Measurements from ENCODE around the gene KDM5A.

KDM5A gene

GRCh38 chr12:272942-273341, 116.2 kb downstream of the KDM5A start:
- no peak for DNase-seq (ENCODE audit: low read depth)

DNA sequence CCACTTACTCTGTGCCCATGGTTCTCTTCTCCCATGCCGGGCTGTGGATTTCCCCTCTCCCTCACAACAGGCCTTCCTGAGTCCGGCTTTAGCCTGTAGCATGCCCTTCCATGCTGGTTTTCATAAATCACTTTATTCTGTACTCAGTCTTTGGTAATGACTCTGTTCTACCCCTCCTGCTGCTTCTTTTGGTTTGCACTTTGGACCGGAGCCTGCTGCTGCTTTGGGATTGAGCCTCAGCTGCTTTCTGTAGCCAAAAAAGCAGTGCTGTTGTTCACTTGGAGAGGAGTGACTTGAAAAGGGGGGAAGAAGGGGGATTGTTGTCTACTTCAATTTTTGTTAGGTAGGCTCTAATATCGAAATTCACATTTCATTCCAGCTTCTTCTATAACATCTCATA, 118.0 kb downstream of the KDM5A start:
- no peak for DNase-seq (ENCODE audit: low read depth)

DNA sequence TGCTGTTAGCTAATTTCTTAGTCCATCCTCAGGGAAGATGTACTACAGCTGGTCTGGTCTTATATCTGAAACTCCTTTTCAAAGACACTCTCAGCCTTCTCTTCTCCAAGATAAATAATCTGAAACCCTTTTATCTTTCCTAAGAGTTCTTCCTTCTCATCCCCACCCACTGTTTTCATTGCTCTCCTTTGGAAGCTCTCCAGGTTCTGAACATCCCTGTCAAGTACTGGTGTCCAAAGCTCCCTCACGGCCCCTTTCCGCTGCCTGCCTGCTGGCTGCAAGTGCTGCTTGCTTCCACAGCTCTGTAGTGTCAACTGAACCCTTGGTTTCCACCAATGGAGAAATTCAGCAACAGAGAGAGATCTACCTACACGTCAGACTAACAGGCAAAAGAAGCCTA, 119.9 kb downstream of the KDM5A start:
- DNase-seq (ENCODE audit: low read depth) = no peak

- no peak for DNase-seq (ENCODE audit: low read depth)
These were observed 120.7 kb downstream of the KDM5A start for GRCh38 chr12:268483-268840.

DNA sequence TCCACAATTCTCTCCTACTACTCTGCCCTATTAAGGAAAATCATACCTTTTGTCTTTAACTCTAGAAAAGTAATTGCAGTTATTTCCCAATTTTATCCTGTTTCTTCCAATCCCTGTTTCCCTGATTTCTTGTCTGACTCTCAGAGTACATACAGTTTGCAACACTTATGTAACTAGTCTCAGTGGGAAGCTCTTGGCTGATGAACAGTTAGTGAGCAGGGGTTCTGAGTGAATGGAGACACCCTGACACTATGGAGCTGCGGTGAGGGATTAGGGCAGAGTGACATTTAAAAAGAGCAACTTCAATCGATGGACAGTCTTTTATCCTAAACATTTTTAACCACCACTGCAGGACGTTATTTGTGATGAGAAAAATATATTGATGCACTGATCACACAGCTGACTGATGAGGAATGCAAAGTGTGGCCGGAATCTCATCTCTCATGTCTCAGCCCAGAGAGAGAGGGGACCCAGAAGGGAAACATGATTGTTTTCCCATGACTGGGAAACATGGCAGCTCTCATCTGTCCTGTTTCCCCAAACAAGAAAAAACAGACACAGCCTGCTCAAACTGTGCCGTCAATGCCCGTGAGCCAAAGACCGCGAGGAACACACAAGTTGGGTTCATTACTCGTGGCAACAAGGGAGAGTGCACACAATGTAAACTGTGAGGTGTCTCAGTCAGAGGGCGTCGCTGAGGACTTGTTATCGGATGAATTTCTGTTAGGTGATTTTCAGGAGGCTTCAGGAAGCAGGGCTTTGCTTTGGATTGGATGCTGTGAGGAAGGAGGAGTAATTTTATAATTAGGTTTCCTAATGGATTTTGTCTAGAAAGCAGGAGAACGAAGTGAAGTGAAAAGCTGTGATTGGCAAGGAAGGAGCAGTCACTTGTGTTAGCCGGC, 121.3 kb downstream of the KDM5A start:
- no peak for DNase-seq (ENCODE audit: low read depth)

DNA sequence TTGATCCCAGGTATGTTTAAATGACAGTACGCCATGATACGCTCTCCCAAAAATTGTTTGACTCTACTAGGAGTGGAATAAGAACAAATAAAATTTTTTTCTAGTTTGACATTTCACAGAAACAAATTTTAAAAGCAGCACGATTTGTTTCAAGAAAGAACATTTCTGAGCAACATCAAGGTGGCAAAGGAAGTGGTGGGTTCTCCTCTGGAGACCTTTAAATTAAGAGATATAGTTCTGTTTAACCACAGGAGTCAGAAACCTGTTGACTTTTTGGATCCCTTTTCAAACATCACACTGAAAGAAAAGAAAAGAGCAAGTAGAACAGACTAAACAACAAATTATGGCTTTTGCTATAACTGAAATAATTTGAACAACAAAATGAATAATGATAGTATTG, 124.0 kb downstream of the KDM5A start:
- no peak for DNase-seq (ENCODE audit: low read depth)

- no peak for DNase-seq (ENCODE audit: low read depth)
These were observed 124.9 kb downstream of the KDM5A start for GRCh38 chr12:264269-264668.

DNA sequence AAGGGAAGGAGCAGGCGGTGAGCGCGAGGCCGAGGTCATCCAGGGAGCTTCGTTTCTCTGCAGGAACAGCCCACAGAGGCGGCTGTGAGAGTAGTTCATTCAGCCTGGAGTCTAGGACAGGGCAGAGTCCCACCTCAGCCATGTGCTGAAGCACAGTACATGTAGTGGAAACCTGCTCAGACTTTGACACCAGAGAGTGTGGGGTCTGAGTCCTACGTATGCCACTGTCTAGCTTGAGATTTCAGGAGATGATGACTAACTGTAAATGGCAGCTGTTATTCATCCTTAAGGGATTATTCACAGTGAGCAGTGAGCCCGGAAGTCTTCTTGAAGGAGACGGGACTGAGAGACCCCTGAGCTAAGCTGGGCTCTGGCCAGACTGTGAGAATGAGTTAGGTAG, 125.5 kb downstream of the KDM5A start:
- no peak for DNase-seq (ENCODE audit: low read depth)

DNA sequence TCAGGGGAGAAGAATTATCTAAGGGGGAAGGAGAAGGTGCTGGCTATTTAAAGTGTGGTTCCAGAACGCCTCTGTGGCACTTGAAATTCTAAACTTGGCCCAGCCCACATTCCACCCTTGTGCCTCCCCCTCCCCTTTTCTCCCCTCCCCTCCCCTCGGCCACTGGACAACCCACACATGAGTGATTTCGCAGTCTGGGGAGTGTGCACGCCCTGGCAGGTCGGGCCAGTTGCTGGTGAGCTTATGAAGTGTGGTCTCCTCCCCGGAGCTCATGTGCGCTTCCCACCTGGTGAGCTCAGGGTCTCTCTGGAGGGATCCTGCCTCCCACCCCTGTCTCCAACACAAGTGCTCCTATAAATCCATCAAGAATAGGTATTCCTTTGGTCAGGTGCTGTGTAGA, 126.3 kb downstream of the KDM5A start, which contains the start of gene SLC6A13:
Gene SLC6A13 (minus strand): TSS at position 20 of the 400 bp plus-strand sequence. CDS start 2,784 bp downstream, outside the sequence.
- DNase-seq (ENCODE audit: low read depth) = no peak

- no peak for DNase-seq (ENCODE audit: low read depth)
These were observed 127.0 kb downstream of the KDM5A start for GRCh38 chr12:262113-262512.

DNA sequence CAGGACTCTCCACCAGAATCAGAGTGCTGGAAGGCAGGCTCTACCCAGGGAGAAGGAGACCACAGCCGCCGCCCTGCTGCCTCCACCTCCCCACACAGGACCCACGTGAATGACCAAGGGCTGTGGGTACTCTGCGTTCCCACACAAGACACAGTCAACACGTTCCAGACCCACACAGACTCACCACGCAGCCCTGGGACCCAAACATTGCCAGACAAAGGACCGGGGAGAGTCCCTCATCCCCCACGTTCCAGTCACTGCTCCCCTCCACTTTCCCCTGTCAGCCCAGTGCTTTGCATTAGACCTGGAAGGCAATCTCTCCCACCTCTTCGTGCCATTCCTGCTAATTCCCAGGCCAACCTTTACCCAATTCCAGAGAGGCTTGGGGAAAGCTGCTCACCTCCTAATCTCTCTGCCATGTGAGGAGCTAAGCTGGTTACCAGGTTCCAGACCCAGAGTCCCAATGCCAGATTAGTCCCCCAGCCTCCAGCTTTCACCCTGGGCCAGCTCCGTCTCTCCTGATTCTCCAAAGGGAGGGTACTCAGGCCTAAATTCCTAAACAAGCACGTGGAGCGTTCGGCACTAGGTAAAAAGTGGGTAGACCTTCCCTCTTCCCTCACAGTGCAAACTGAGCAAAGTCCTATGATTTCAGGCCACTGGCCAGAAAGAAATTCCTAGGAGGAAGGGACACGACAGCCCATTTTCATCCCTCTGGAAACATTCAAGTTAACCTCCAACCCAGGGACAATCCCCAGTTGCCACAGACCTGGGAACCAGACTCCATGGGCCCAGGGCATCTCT, 131.4 kb downstream of the KDM5A start:
- DNase-seq (ENCODE audit: low read depth) = no peak

DNA sequence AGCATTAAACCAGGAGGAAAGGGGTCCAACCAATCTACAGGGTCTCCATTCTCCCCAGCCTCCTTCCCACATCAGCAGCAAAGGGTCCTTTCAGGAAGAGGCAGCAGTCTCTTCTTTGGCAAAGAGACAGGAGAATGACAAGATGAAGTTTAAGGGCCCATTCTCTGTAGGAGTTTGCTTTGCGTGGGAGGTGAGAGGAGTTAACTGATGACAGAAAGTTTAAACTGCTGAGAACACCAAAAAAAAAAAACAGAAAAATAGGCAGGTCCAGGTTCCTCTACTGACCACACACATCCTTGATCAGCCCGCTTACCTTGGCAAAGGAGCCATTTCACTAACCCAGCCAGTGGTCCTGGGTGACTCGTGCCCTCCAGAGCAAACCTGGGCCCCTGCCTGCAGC, 132.2 kb downstream of the KDM5A start:
- DNase-seq (ENCODE audit: low read depth) = no peak

DNA sequence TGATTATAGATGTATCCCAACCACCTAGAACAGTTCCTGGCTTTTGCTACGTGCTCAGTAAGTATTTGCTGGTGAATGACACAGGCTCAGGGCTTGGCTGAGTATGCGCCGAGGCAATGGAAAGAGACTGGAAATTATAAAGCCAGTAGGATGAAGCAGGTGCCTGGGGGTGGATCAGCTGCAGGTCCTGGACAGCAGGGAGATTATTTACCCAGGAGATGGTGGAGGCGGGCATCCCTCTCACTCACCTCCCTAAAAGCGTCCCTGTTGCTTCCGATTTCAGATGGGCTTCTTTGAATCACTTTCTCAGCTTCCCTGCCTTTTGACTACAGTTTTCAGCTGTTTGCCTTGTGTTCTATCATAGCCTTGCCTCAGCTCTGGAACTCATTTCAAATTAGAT, 132.9 kb downstream of the KDM5A start:
- no peak for DNase-seq (ENCODE audit: low read depth)

DNA sequence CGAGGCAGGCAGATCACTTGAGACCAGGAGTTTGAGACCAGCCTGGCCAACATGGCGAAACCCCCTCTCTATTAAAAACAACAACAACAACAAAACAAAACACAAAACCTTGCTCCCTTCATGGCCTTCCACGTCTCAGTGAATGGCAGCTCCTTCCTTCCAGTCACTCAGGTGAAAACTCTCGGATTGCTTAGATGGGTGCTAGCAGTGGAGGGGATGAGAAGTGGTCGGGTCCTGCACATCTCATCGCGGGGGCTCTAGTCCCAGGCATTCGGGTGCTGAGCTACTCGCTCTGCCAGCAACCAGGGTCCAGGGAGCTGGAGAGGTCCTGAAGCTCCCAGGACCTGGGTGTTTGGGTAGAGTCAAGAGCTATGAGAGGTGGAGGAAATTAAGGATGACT, 134.2 kb downstream of the KDM5A start:
- DNase-seq (ENCODE audit: low read depth) = no peak

GRCh38 chr12:254039-254438, 135.1 kb downstream of the KDM5A start:
- DNase-seq (ENCODE audit: low read depth) = no peak

DNA sequence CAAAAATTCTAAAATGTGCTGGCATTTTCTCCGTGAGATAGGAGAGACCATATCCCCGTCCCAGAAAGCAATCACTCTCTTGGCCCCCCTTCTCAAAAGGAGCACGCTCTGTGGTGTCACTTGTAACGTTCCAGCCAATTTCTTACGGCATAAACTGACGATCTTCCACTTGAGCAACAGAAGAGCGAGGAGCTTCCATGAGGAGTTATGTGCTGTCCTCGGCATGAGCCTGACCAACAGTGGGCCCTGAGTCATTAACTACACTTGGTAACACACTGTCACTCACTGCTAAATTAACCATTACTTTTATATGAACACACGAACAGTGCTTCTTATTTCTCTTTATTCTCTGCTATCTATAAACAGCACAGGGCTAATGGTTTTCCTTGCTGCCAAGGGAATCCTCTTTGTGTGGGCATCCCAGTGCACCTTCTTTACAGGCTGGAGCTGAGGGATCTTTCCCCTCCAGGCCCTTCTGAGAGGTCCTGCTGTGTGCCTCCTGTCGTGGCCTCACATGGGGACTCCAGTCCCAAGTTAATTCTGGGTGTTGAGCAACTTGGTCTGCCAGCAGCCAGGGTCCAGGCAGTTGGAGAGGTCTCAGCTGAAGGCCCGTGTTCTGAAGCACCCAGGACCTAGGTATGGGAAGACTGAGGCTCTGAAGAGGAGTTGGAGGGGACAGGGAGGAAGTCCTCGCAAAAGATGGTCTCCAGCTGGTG, 135.8 kb downstream of the KDM5A start:
- DNase-seq (ENCODE audit: low read depth) = no peak

DNA sequence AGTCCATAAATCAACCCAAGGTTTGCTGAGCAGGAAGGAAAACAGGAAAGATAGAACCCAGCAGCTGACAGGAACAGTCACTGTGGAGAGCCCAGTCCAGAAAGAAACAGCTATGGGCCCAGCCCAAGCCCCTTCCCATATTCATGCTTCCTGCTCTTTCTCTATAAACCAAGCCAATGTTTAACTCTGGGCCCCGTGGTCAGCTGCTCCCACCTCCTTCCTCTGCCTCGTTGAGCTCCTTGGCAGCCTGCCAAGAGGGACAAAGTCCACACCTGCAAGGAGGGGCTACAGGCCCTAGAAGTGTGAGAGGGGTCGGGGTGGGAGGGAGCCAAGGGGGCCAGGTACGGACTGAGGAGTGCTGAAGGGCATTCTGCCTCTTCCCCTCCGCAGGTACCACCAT, 136.5 kb downstream of the KDM5A start:
- no peak for DNase-seq (ENCODE audit: low read depth)

DNA sequence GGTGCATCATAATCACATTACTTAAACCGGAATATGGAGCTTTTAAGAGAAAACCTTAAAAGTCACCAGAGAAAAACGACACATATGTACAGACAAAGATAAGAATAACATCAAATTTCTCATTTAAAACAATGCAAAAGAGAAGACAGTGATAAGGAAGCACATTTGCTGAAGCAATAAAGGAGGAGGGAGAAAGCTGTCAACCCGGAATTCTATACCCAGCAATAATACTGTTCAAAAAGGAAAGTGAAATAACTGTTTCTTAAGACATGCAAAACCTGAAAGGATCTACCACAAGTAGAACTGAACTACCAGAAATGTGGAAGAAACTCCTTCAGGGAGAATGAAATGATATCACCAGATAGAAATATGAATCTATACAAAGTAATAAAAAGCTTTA, 141.8 kb downstream of the KDM5A start:
- DNase-seq (ENCODE audit: low read depth) = no peak

GRCh38 chr12:243381-243780, 145.7 kb downstream of the KDM5A start:
- no peak for DNase-seq (ENCODE audit: low read depth)

DNA sequence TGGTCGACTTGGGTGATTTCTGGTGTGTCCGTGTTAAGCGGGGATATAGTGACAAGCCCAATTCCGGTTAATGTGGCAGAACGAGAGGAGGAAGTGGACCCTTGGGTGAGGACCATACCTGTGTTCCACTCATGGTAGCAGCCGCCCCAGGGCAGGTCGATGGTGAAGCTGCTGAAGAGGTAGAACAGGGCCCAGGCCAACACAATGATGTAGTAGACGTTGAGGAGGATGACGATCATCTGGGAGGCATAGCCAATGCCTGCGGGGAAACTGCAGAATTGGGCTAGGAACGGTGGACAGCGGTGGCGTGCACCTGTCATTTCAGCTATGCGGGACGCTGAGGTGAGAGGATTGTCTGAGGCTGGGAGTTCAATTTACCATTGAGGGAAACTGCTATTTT, 146.6 kb downstream of the KDM5A start:
- no peak for DNase-seq (ENCODE audit: low read depth)

DNA sequence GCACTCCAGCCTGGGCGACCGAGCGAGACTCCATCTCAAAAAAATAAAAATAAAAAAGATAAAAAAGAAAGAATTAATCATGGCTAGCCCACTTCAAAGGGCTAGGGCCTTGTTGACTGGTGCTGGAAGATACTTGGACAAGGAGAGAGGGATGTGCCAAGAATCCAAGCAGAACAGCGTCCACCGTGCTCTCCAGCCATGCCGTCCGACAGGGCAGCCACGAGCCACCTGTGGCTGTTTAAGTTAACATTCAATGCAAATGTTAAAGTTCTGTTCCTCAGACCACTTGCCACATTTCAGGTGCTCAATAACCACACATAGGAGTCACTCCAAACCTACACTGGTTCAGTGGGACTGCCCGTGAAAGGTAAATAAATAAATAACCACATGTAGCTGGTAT, 147.9 kb downstream of the KDM5A start:
- DNase-seq (ENCODE audit: low read depth) = no peak

- no peak for DNase-seq (ENCODE audit: low read depth)
These were observed 148.6 kb downstream of the KDM5A start for GRCh38 chr12:240566-240965.
